K562 (cell line): ENCODE measurements around the gene CLSTN2. TPM values are rescaled to one million over a fixed set of nuclear protein-coding genes. Genes with fewer than 3 reads are reported as not detected.

ENCODE experiments used
- ATAC-seq: fragments of 200-7000 bp; cut with Tn5 transposase; 3 replicates; pipeline ENCODE4 v1.9.1; 2020; ENCODE audit warnings: moderate library complexity
- BruUV-seq: library from RNA; stranded (reverse); fragments of 400-500 nt; replicated peaks from 2 replicates; lab custom pipeline; 2021; lab: Mats Ljungman, UMichigan
- CTCF ChIA-PET: fragments of 300-600 bp; formaldehyde crosslinking; extraction: SDS; loops from one replicate; lab custom pipeline; 2021; ENCODE audit warnings: low intra/inter-chr PET ratio; lab: Yijun Ruan, JAX
- POLR2A ChIA-PET: fragments of 300-600, 350-650 bp; sonication (Branson Sonifier 250); formaldehyde crosslinking; extraction: SDS; loops from one replicate; lab custom pipeline; 2021; ENCODE audit warnings: antibody characterized with exemption, inconsistent platforms; lab: Yijun Ruan, JAX
- DNase-seq, 4 experiments: peaks; one replicate each; pipeline versions ENCODE4 v3.0.0 to v3.0.0-alpha.2; 2011 to 2018; ENCODE audit warnings: low spot score in 3 of 4, mixed read lengths in 3 of 4; ENCODE audit errors: extremely low read depth in 1 of 4
- FAIRE-seq: peaks from 2 replicates; lab custom pipeline; 2011; peaks lifted over from hg19 to GRCh38; lab: Jason Lieb, UNC
- H2AFZ ChIP-seq: 2 replicates; pipeline ENCODE4 v1.6.0; 2011; ENCODE audit warnings: low read depth, low read length, control low read depth, inconsistent platforms
- H3K27ac ChIP-seq: fragments of 200-600 bp; 3 replicates; pipeline ENCODE4 v1.8.0; 2011; ENCODE audit warnings: low read depth, mild to moderate bottlenecking, control low read depth, inconsistent platforms, low read length, moderate library complexity, mixed read lengths; ENCODE audit errors: extremely low read depth
- H3K27me3 ChIP-seq, 2 experiments: fragments of 300-600 bp in 1 of 2; 2 replicates in 1 of 2; 3 replicates in 1 of 2; pipeline versions ENCODE4 v1.6.0 to v1.8.0; 2011; ENCODE audit warnings: inconsistent platforms in 2 of 2, low read length in 2 of 2, mild to moderate bottlenecking in 1 of 2, mixed read lengths in 1 of 2, moderate library complexity in 1 of 2; ENCODE audit not compliant: control insufficient read depth in 2 of 2, insufficient read depth in 2 of 2
- H3K36me3 ChIP-seq: fragments of 300-600 bp; 3 replicates; pipeline ENCODE4 v1.8.0; 2011; ENCODE audit warnings: mild to moderate bottlenecking, low read length, inconsistent platforms; ENCODE audit not compliant: control insufficient read depth, insufficient read depth
- H3K4me1 ChIP-seq, 2 experiments: fragments of 200-600 bp in 1 of 2; replicated peaks in 1 of 2; 2 replicates in 1 of 2; 3 replicates in 1 of 2; pipeline versions ENCODE4 v1.5.1 to v1.8.0; 2011; ENCODE audit warnings: inconsistent platforms in 2 of 2, low read length in 2 of 2, mild to moderate bottlenecking in 1 of 2, mixed read lengths in 1 of 2, moderate library complexity in 1 of 2; ENCODE audit not compliant: control insufficient read depth in 2 of 2, insufficient read depth in 2 of 2
- H3K4me2 ChIP-seq: 2 replicates; pipeline ENCODE4 v1.6.1; 2011; ENCODE audit warnings: low read length, control low read depth, inconsistent platforms, mixed read lengths; ENCODE audit not compliant: insufficient read depth
- H3K4me3 ChIP-seq: fragments of 200-600 bp; sonication (generic), shearing (Covaris generic); 2 replicates; pipeline ENCODE4 v1.5.1; 2016; ENCODE audit warnings: control low read depth, inconsistent platforms
- H3K79me2 ChIP-seq: fragments of 200-600 bp; 3 replicates; pipeline ENCODE4 v1.8.0; 2011; ENCODE audit warnings: low read length, inconsistent platforms; ENCODE audit not compliant: control insufficient read depth, insufficient read depth
- H3K9ac ChIP-seq, 2 experiments: 2 replicates each; pipeline versions ENCODE4 v1.6.0 to v1.6.1; 2011; ENCODE audit warnings: low read depth in 2 of 2, low read length in 2 of 2, control low read depth in 1 of 2, inconsistent platforms in 1 of 2, mild to moderate bottlenecking in 1 of 2, mixed read lengths in 1 of 2; ENCODE audit not compliant: insufficient read depth in 1 of 2
- H3K9me1 ChIP-seq: one replicate; pipeline ENCODE4 v1.6.0; 2011; ENCODE audit warnings: inconsistent platforms, mild to moderate bottlenecking, low read length, moderate library complexity; ENCODE audit not compliant: control insufficient read depth, insufficient read depth
- H3K9me3 ChIP-seq: replicated peaks from 2 replicates; pipeline ENCODE4 v1.5.1; 2011; ENCODE audit warnings: low read depth, low read length, inconsistent platforms; ENCODE audit not compliant: control insufficient read depth, insufficient read depth
- H4K20me1 ChIP-seq: replicated peaks from 2 replicates; pipeline ENCODE4 v1.6.1; 2011; ENCODE audit warnings: low read length, inconsistent platforms, mixed read lengths; ENCODE audit not compliant: control insufficient read depth, insufficient read depth
- CBFA2T3 ChIP-seq: fragments of 450-650 bp; IDR thresholded peaks from 2 replicates; pipeline ENCODE4 v1.6.1; 2017
- CEBPB ChIP-seq: fragments of 450-650 bp; IDR thresholded peaks from 2 replicates; pipeline ENCODE4 v1.6.1; 2016; ENCODE audit warnings: missing genetic modification characterization, missing compliant biosample characterization
- CREM ChIP-seq: IDR thresholded peaks from 2 replicates; pipeline ENCODE4 v1.6.1; 2014; ENCODE audit warnings: antibody characterized with exemption, low read depth
- DPF2 ChIP-seq: fragments of 450-650 bp; IDR thresholded peaks from 2 replicates; pipeline ENCODE4 v1.6.1; 2016
- GATA2 ChIP-seq: sonication (generic); formaldehyde crosslinking; IDR thresholded peaks from 2 replicates; pipeline ENCODE4 v1.4.0; 2020; ENCODE audit warnings: mild to moderate bottlenecking, missing genetic modification reagents
- HDAC6 ChIP-seq: IDR thresholded peaks from 2 replicates; pipeline ENCODE4 v1.6.1; 2012; ENCODE audit warnings: low read depth, mild to moderate bottlenecking, control low read depth, inconsistent platforms, low read length, moderate library complexity
- TFAP4 ChIP-seq: sonication (generic); formaldehyde crosslinking; IDR thresholded peaks from 2 replicates; pipeline ENCODE4 v1.8.0; 2022; ENCODE audit warnings: missing genetic modification reagents, mild to moderate bottlenecking, moderate library complexity, borderline replicate concordance
- XRCC3 ChIP-seq: fragments of 450-650 bp; IDR thresholded peaks from 2 replicates; pipeline ENCODE4 v1.6.1; 2017; ENCODE audit warnings: mild to moderate bottlenecking, moderate library complexity
- ZNF512 ChIP-seq: IDR thresholded peaks from 2 replicates; pipeline ENCODE4 v1.6.1; 2016; ENCODE audit warnings: missing genetic modification characterization, missing compliant biosample characterization
- WGBS: fragments of 100-300 bp; shearing (Covaris generic); methylation state at CpG from one replicate; pipeline ENCODE4 v1.1.6; 2016; ENCODE audit warnings: low coverage, mixed read lengths; ENCODE audit not compliant: insufficient coverage; ENCODE audit errors: missing lambda C conversion rate; 5-methylcytosine and 5-hydroxymethylcytosine counted together
- in situ Hi-C: fragments of 300-500 bp; cut with MboI; formaldehyde crosslinking; loops from 4 replicates; pipeline ENCODE4 v1.15.0; 2018; ENCODE audit warnings: inconsistent platforms, mixed read lengths
- intact Hi-C: fragments of 100-400 bp; cut with micrococcal nuclease; formaldehyde crosslinking; loops from 2 replicates; pipeline ENCODE4 v1.14.2; 2022
- polyA plus RNA-seq, 8 experiments: library from polyadenylated mRNA; depleted of rRNA in 4 of 8; stranded (reverse) in 5 of 8; unstranded in 3 of 8; fragments of >200 nt; fragmentation: Nextera tagmentation in 2 of 8; fragmentation: Illumina TruSeq in 1 of 8; extraction: Ambion mirVana in 2 of 8; extraction: Trizol in 1 of 8; gene quantifications; 2 replicates each; pipeline versions ENCODE4 v1.2.1 to v1.2.3, GENCODE V29; 2011 to 2014; ENCODE audit warnings: inconsistent platforms in 1 of 8, missing spikeins in 1 of 8
- total RNA-seq, 7 experiments: library from RNA; depleted of rRNA in 6 of 7; stranded (reverse); fragments of >200 nt in 6 of 7; fragmentation: Illumina TruSeq in 2 of 7; extraction: Trizol in 2 of 7; gene quantifications; 2 replicates each; pipeline versions ENCODE4 v1.2.1 to v1.2.3, GENCODE V29; 2011 to 2021; ENCODE audit warnings: low replicate concordance in 1 of 7

The CLSTN2 gene
- total and polyA plus RNA-seq, 9 of the 15 experiments (the other 6 are each of a cell fraction or from before 2014, with no cell fraction given), result 0.02 to 0.04 (median 0.04) TPM; not detected in 6

- intact Hi-C loops (no loop called here), in situ Hi-C loops (no loop called here)
- H3K36me3 ChIP-seq, result no peaks in the 10 kb centered on the region
- no peak for FAIRE-seq
- no peak overlapping the region for H3K4me2 ChIP-seq
- ChIA-PET POLR2A (interaction anchor here (0.5 kb wide), 1 partner anchor 715 kb away, joined by 3 read pairs; no protein-coding TSS in a partner anchor), CTCF (no interaction called here)
- H3K27ac ChIP-seq, result no peak overlapping the region
- BruUV-seq, result no TSS peak
- no peaks in the 10 kb centered on the region for H3K9me3 ChIP-seq
- H3K9me1 ChIP-seq, result no peaks in the 10 kb centered on the region
- no peak overlapping the region for H3K4me3 ChIP-seq
- WGBS, result 2% methylated on average over 5 of the region's 5 CpGs
- ATAC-seq, result no peak
- H3K9ac ChIP-seq, result no peak overlapping the region
- H3K27me3 ChIP-seq, result no peaks in the 10 kb centered on the region; a peak in 1 of 5 replicates
- no peaks in the 10 kb centered on the region for H3K79me2 ChIP-seq
- peaks cover 4% of the 10 kb centered on the region; the same call in 1 of the 2 replicates for H4K20me1 ChIP-seq
- no peak overlapping the region for H2AFZ ChIP-seq
- TF ChIP-seq ZNF512 (tag), result no peak
- TF ChIP-seq DPF2, result no peak
- TF ChIP-seq CBFA2T3, result no peak
- H3K4me1 ChIP-seq, result no peaks in the 10 kb centered on the region
- DNase-seq, result no peak
Observed at GRCh38 chr3:140576449-140576848, 641.5 kb downstream of the CLSTN2 start.

- no peak overlapping the region for H3K27ac ChIP-seq
- no peak for ATAC-seq
- H2AFZ ChIP-seq, result no peak overlapping the region
- TF ChIP-seq XRCC3, result no peak
- no peak for TF ChIP-seq GATA2 (CRISPR knock-in tag)
- no peak for TF ChIP-seq TFAP4
- no peak for TF ChIP-seq CEBPB (tag)
- TF ChIP-seq CREM, result no peak
- no peak for TF ChIP-seq HDAC6
- H3K79me2 ChIP-seq, result no peaks in the 10 kb centered on the region
- ChIA-PET CTCF (no interaction called here), POLR2A (no interaction called here)
- H3K9me1 ChIP-seq, result no peaks in the 10 kb centered on the region
- H3K9me3 ChIP-seq, result no peaks in the 10 kb centered on the region
- H4K20me1 ChIP-seq, result peaks cover 4% of the 10 kb centered on the region; the same call in 1 of the 2 replicates
- no peaks in the 10 kb centered on the region for H3K36me3 ChIP-seq
- WGBS, result 0% methylated on average over 4 of the region's 4 CpGs
- H3K9ac ChIP-seq, result no peak overlapping the region
- H3K27me3 ChIP-seq, result no peaks in the 10 kb centered on the region; a peak in 1 of 5 replicates
- in situ Hi-C loops, result no loop called here
- no peak overlapping the region for H3K4me2 ChIP-seq
- intact Hi-C loops, result no loop called here
- no peak for FAIRE-seq
- DNase-seq, result no peak
- no TSS peak for BruUV-seq
- no peak overlapping the region for H3K4me3 ChIP-seq
- no peaks in the 10 kb centered on the region for H3K4me1 ChIP-seq
Observed at GRCh38 chr3:140577911-140578310, 642.9 kb downstream of the CLSTN2 start.
